OCI-LY1 (cell line): ENCODE measurements around the gene ZXDA.

Experiments
- H2AFZ ChIP-seq: fragments of 200-600 bp; sonication (generic), shearing (Covaris generic); 2 replicates; pipeline ENCODE4 v1.6.0; 2014; ENCODE audit warnings: antibody characterized with exemption, mild to moderate bottlenecking, low read length
- H3F3A ChIP-seq: fragments of 200-600 bp; sonication (generic), shearing (Covaris generic); 2 replicates; pipeline ENCODE4 v1.6.0; 2014; ENCODE audit warnings: mild to moderate bottlenecking, antibody characterized with exemption, low read length, moderate library complexity; ENCODE audit not compliant: insufficient read depth
- H3K27ac ChIP-seq: fragments of 200-600 bp; sonication (generic); 2 replicates; pipeline ENCODE4 v1.5.1; 2014; ENCODE audit warnings: low read length, mixed run types, mild to moderate bottlenecking, low read depth; ENCODE audit not compliant: poor library complexity, severe bottlenecking
- H3K27me3 ChIP-seq: fragments of 200-600 bp; sonication (generic); 2 replicates; pipeline ENCODE4 v1.6.0; 2014; ENCODE audit warnings: antibody characterized with exemption, mild to moderate bottlenecking, low read length, moderate library complexity; ENCODE audit not compliant: insufficient read depth
- H3K36me3 ChIP-seq: fragments of 200-600 bp; sonication (generic); 2 replicates; pipeline ENCODE4 v1.6.1; 2014; ENCODE audit warnings: mild to moderate bottlenecking, antibody characterized with exemption, low read length, moderate library complexity, mixed read lengths; ENCODE audit not compliant: insufficient read depth
- H3K4me1 ChIP-seq: fragments of 200-600 bp; sonication (generic); 2 replicates; pipeline ENCODE4 v1.5.1; 2014; ENCODE audit warnings: mild to moderate bottlenecking, low read length, moderate library complexity; ENCODE audit not compliant: insufficient read depth, severe bottlenecking
- H3K4me2 ChIP-seq: fragments of 200-600 bp; sonication (generic), shearing (Covaris generic); 2 replicates; pipeline ENCODE4 v1.6.1; 2014; ENCODE audit warnings: low read length
- H3K4me3 ChIP-seq: fragments of 200-600 bp; sonication (generic); 2 replicates; pipeline ENCODE4 v1.5.1; 2014; ENCODE audit warnings: low read length, low read depth, mild to moderate bottlenecking, mixed read lengths; ENCODE audit not compliant: poor library complexity, severe bottlenecking
- H3K79me2 ChIP-seq: fragments of 200-600 bp; shearing (Covaris generic); 2 replicates; pipeline ENCODE4 v1.6.1; 2016; ENCODE audit warnings: mixed run types, low read length, mixed read lengths; ENCODE audit not compliant: insufficient read depth
- H3K9ac ChIP-seq: fragments of 200-600 bp; sonication (generic), shearing (Covaris generic); 2 replicates; pipeline ENCODE4 v1.6.1; 2014; ENCODE audit warnings: mild to moderate bottlenecking, low read length, mixed read lengths
- H3K9me2 ChIP-seq: fragments of 200-600 bp; sonication (generic), shearing (Covaris generic); 2 replicates; pipeline ENCODE4 v1.6.1; 2014; ENCODE audit warnings: low read depth, mild to moderate bottlenecking, low read length, mixed read lengths
- H3K9me3 ChIP-seq: fragments of 200-600 bp; shearing (Covaris generic); 2 replicates; pipeline ENCODE4 v1.6.1; 2014; ENCODE audit warnings: low read length, mixed read lengths
- H4K20me1 ChIP-seq: fragments of 200-600 bp; sonication (generic), shearing (Covaris generic); 2 replicates; pipeline ENCODE4 v1.6.0; 2016; ENCODE audit warnings: mild to moderate bottlenecking, low read length; ENCODE audit not compliant: insufficient read depth
- EZH2 ChIP-seq: fragments of 200-600 bp; sonication (generic), shearing (Covaris generic); IDR thresholded peaks from 2 replicates; pipeline ENCODE4 v1.8.0; 2017; ENCODE audit warnings: borderline replicate concordance, mixed run types, mild to moderate bottlenecking, antibody characterized with exemption, low read length, moderate library complexity, mixed read lengths
- TF ChIP-seq, protein P1 (sequence below): fragments of 200-600 bp; sonication (generic), shearing (Covaris generic); IDR thresholded peaks from 2 replicates; pipeline ENCODE4 v1.5.1; 2017; ENCODE audit warnings: mild to moderate bottlenecking, antibody characterized with exemption, low read length, moderate library complexity, mixed read lengths

ZXDA gene

DNA sequence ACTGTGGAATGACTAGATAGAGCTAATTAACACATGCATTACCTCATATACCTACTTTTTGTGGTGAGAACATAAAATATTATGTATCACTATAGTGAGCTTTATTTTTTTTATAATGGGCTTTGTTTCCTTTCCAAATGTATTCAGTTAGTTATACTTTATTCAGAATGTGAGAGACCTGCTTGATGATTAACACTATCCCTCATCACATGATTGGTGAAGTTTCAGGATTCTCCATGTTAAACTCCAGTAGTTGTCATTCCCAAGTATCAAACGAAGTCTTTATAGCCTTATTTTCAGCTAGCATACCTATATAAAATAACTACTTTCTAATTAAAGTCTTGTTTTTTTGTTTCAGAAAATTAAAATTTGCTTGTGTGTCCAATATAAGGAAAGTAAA is 8.8 kb downstream of the ZXDA start:
- H4K20me1 ChIP-seq = no peaks in the 10 kb centered on the region
- no peak overlapping the region for H2AFZ ChIP-seq
- H3K9ac ChIP-seq = no peak overlapping the region
- no peak for TF ChIP-seq EZH2
- TF ChIP-seq, protein P1, sequence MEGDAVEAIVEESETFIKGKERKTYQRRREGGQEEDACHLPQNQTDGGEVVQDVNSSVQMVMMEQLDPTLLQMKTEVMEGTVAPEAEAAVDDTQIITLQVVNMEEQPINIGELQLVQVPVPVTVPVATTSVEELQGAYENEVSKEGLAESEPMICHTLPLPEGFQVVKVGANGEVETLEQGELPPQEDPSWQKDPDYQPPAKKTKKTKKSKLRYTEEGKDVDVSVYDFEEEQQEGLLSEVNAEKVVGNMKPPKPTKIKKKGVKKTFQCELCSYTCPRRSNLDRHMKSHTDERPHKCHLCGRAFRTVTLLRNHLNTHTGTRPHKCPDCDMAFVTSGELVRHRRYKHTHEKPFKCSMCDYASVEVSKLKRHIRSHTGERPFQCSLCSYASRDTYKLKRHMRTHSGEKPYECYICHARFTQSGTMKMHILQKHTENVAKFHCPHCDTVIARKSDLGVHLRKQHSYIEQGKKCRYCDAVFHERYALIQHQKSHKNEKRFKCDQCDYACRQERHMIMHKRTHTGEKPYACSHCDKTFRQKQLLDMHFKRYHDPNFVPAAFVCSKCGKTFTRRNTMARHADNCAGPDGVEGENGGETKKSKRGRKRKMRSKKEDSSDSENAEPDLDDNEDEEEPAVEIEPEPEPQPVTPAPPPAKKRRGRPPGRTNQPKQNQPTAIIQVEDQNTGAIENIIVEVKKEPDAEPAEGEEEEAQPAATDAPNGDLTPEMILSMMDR = no peak
- no peaks in the 10 kb centered on the region for H3K27me3 ChIP-seq
- H3K4me2 ChIP-seq = no peak overlapping the region
- H3K9me3 ChIP-seq = no peaks in the 10 kb centered on the region
- H3K27ac ChIP-seq = no peak overlapping the region
- H3K36me3 ChIP-seq = no peaks in the 10 kb centered on the region
- no peaks in the 10 kb centered on the region for H3F3A ChIP-seq
- H3K4me3 ChIP-seq = no peak overlapping the region
- H3K9me2 ChIP-seq = no peaks in the 10 kb centered on the region
- no peaks in the 10 kb centered on the region for H3K79me2 ChIP-seq
- peaks cover 16% of the 10 kb centered on the region for H3K4me1 ChIP-seq

GRCh38 chrX:57900975-57901374 is 9.3 kb downstream of the ZXDA start:
- Histone ChIP-seq H4K20me1 (no peaks in the 10 kb centered on the region), H3K4me1 (peaks cover 11% of the 10 kb centered on the region)
- TF ChIP-seq EZH2 = no peak
- TF ChIP-seq, protein P1 = no peak

GRCh38 chrX:57899906-57900305 is 10.4 kb downstream of the ZXDA start:
- no peaks in the 10 kb centered on the region for H3K9me3 ChIP-seq
- no peaks in the 10 kb centered on the region for H3K36me3 ChIP-seq
- H3K9me2 ChIP-seq = no peaks in the 10 kb centered on the region

More at GRCh38 chrX:57900975-57901374, 9.3 kb downstream of the ZXDA start:
- Histone ChIP-seq H3K9ac (no peak overlapping the region), H3K9me2 (no peaks in the 10 kb centered on the region), H3K9me3 (no peaks in the 10 kb centered on the region), H3F3A (no peaks in the 10 kb centered on the region), H3K79me2 (no peaks in the 10 kb centered on the region), H2AFZ (no peak overlapping the region), H3K27me3 (no peaks in the 10 kb centered on the region), H3K4me2 (no peak overlapping the region), H3K36me3 (no peaks in the 10 kb centered on the region), H3K4me3 (no peak overlapping the region), H3K27ac (no peak overlapping the region)

More at GRCh38 chrX:57899906-57900305, 10.4 kb downstream of the ZXDA start:
- Histone ChIP-seq H3K4me3 (no peak overlapping the region), H3K79me2 (no peaks in the 10 kb centered on the region), H2AFZ (no peak overlapping the region), H3K9ac (no peak overlapping the region), H3K4me1 (no peaks in the 10 kb centered on the region), H4K20me1 (no peaks in the 10 kb centered on the region), H3K4me2 (no peak overlapping the region), H3F3A (no peaks in the 10 kb centered on the region), H3K27me3 (no peaks in the 10 kb centered on the region), H3K27ac (no peak overlapping the region)
- TF ChIP-seq EZH2 = no peak
- TF ChIP-seq, protein P1 = no peak
